GM19467 (cell line): ENCODE measurements around the gene JMJD6.
A peak's percentile ranks its signal among the peaks of the same experiment; 100 is the strongest.
"Not testable (repeated sequence)": the region's sequence is repeated elsewhere in the genome, so short reads cannot be mapped to it uniquely, and the experiment has no call there.

Source experiments
- ATAC-seq: cut with Tn5 transposase; IDR thresholded peaks from one replicate; pipeline ENCODE4 v1.9.1; 2021; ENCODE audit warnings: mild to moderate bottlenecking, moderate library complexity; ENCODE audit not compliant: unreplicated experiment

The JMJD6 gene

DNA sequence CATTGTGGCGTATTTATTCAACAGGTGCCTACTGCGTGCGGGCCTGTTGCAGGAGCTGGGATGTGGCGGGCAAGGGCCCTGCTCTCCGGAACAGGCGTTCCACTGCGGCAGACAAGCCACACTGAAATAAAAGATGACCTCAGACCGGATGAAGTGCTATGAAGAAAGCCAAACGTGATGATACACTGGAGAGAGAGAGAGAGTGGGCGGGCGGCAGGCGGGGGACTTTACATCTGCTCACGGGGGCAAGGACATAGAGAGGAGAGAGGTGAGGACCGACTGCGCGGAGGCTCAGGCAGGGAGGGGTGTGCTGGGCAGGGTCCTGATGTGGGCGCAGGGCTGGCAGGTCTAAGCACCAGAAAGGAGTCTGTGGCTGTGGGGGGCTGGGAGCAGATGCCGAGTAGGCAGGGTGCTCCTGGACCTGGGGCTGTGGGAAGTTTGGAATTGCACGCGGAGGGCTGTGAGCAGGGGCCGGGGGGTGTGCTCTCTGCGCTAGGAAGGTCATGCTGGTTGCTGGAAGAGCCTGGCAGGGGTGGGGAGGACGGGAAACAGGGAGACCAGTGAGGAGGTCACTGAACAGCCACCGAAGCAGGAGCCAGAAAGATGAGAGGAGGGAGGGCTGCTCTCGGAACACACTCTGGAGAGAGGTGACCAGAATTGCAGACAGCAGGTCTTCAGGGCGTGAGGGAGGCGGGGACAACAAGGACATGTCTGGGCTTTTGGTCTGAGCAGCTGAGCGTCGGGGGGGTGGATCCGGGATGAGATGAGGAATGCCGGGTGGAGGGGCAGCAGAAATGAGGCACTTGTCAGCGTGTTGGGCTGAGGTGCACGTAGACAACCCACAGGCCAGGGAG, 25.6 kb downstream of the JMJD6 start:
- no peak for ATAC-seq

DNA sequence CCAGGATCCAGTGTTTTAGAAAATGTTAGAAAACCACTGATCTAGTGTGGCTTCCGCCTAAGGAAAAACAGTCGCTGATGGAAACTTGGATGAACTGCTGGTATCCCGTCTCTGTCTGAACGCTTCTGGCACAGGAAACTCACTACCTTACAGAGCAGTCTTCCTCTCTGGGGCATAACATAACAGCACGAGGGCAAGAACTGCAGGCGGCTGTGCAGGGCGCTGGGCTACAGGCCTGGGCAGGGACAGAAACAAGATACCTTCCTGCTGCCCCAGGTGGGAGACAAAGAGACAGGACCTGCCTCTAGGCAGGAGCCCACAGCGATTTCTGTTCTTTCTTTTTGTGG, 26.2 kb downstream of the JMJD6 start:
- no peak for ATAC-seq

DNA sequence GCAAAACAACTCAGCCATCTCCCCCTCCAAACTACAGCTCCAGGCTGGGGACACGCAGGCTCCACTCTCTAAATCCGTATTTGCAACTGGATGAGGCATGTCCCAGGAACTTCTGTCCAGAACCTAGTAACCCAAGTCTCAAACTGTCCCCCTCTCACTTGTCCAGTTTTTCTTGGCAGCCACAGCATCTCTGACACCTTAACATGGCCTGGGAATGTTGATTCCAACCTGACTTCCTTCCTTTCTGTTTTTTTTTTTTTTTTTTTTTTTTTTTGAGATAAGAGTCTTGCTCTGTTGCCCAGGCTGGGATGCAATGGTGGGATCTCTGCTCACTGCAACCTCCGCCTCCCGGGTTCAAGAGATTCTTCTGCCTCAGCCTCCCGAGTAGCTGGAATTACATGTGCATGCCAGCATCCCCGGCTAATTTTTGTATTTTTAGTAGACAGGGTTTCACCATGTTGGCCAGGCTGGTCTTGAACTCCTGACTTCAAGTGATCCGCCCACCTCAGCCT, 27.9 kb downstream of the JMJD6 start:
- ATAC-seq: not testable (repeated sequence)

DNA sequence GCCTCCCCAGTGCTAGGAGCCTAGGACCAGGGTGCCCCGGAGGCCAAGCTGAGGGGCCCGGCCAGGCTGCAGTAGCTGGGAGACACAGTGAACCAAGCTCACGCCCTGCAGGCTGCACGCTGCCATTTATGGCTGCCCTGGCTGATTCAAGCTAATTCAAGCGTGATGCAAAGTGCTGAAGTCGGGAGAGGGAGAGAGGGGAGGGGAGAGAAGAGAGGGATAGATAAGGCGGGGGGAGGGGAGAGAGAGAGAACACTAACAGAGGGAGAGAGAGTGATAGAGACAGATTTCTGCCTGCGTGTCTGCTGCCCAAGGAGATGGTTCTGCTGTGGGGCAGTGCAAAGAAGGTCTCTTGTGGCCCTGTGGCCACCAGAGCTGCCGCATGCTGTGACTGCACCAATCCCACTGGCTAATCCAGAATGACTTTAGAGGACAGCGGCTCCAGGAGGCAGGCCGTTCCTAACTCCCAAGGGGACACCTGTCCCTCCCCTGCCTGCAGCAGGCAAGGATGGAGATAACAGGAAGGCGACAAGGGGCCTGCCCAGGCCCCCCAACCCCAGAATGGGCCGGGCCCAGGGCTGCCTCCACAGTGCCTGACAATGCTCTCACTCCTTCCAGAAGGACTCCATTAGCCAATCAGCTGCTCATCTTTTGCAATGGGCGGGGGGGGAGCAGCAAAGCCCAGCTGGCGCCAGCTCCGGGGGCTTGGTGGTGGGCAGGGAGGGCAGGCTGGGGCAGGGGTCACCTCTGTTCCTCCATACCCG, 28.5 kb downstream of the JMJD6 start:
- ATAC-seq: no peak

DNA sequence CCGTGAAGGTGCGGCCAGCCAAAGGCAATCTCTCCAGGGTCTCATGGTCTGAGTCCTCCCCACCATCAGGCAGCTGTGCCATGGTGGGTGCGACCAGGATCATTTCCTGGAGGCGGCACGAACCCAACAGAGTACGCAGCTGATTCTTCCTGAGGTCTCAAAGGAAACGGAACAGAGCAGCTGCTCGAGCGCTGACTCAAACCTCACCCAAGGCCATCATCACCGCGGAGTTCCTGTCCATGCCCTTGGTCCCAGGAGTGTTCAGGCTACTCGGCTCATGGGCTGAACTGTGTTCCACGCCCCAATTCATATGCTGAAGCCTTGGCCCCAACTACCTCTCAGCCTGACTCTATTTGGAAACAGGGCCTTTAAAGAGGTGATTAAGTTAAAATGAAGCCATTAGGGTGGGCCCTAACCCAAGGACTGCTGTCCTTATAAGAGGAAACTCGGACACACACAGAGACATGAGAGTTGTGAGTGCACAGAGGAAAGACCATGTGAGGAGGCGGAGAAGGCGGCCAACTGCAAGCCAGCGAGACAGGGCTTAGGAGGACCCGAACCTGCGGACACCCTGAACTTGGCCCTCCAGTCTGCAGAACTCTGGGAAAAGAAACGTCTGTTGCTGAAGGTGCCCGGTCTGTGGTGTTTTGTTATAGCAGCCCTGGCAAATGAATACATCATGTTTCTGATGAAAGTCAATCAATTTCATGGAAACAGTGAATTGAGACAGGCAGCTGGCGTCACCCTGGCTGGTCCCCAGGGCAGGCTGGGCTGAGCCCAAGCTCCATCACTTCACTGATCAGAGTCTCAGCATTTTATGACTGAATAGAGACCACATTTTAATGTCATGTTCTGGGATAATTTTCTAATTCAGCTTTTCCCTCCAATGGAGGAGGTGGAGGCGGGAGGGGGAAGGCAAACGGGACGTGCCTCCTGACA, 29.4 kb downstream of the JMJD6 start:
- ATAC-seq: peak; percentile 60

DNA sequence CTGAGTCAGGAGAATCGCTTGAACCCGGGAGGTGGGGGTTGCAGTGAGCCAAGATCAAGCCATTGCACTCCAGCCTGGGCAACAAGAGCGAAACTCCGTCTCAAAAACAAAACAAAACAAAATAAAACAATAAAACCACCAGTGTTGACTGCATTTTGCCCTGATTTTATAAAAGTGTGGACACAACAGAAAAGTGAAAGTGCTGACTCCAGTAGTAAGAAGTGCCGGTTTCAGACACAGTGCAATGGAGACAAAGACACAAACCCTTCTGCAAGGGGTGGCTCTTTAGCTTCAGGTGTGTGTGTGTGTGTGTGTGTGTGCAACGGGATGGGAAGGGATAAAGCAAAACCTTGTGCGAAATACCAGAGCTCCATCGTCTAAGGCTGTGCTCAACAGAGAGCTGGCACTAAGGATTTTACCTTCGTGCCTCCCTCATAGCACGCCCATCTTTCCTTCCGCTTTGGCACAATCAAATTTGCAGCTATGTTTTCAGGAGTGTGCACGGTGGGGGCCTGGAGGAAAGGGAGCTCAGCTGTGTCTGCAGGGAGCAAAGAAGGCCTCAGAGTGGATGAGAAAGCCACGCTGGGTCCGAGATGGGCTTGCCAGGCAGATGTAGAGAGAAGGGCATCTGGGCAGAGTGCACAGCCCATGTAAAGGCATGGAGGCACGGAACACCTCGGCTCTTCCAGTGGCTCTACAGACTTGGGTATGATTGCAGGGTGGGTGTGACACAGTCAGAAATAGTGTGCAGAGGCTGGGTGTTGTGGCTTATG, 31.2 kb downstream of the JMJD6 start:
- ATAC-seq: no peak

DNA sequence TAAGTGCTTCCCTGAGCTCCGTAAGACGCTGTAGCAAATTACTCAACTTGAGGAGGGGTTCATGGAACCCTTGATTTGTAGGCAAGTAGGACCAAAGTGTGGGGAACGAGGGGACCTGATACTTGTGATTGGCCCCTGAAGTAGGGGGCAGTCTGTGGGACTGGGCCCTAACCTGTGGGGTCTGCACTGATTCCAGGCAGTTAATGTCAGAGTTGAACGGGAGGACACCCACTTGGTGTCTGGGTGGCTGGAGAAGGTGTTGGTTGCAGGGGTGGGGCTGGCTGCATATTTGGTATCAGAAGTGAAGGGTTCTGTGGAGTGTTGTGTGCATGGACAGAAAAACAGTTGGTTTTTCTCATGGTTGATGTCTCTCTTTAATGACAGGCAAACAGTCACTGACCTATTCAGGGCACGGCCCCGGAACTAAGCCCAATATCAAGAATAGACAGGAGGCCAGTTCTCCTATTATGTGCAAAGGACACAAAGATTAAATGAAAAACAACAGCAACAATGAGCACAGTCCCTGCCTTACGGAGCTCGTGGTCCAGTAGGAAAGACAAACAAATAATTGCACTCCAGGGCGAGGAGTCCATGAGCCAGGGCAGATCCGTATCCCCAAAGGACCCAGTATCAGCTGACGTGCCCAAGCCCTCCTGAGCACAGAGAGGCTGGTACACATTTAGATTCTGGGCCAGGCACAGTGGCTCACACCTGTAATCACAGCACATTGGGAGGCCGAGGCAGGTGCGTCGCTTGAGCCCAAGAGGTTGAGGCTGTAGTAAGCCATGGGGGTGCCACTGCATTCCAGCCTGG, 34.8 kb downstream of the JMJD6 start:
- no peak for ATAC-seq

DNA sequence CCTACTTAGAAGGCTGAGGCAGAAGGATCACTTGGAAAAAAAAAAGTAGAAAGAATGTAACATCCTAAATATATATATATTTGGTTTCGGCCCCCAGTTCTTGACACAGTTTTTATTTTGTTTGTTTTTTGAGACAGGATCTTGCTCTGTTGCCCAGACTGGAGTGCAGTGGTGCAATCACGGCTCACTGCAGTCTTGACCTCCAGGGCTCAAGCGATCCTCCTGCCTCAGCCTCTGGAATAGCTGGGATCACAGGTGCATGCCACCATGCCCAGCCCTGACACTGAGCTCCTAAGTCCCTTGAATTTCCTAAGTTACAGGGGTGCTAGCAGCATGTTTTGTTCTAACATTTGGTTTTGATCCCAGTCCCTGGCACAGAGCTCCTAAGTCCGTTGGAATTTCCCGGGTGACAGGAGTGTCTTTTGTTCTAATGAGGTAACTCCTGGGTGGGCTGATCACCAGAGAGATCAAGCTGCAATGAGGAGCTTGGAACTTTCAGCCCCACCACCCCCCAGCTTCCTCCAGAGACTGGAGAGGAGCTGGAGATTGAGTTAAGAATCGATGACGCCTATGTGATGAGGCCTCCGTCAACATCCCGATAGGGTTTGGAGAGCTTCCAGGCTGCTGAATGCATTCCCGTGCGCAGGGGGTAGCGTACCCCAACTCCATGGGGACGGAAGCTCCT, 35.7 kb downstream of the JMJD6 start:
- ATAC-seq: no peak

DNA sequence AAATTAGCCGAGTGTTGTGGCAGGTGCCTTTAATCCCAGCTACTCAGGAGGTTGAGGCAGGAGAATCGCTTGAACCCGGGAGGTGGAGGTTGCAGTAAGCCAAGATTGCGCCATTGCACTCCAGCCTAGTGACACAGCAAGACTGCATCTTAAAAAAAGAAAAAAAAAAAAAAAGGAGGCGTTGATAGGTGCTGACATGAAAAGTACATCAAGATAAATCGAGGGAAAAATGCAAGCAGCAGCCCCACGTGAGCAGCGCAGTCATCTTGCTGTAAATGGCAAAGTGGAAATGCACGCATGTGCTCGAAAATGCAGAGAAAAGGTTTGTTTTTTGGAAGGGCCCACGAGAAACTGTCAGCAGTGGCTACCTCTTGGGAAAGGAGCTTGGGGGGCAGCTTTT, 36.5 kb downstream of the JMJD6 start:
- no peak for ATAC-seq

DNA sequence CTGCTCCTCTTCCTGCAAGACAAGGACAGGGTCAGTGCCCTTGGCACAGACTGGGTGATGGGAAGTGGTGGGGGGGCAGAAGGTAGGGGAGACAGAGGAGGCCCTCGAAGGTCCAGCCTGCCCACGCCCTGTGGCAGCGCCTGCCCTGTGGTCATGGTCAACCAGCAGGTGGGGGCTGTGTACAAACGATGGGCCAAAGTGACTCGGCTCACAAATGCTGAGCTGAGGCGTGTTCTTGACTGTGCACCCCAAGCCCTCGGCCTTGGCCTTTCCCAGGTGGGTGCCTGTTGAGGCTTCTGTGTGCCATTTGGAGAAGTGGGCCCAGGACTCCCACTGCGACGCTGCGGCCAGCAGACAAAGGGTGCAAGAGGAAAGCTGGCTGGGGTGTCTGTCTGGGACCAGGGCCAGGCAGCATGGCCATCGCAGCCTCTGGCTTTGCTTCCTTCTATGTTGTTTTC, 38.2 kb downstream of the JMJD6 start:
- ATAC-seq: no peak

DNA sequence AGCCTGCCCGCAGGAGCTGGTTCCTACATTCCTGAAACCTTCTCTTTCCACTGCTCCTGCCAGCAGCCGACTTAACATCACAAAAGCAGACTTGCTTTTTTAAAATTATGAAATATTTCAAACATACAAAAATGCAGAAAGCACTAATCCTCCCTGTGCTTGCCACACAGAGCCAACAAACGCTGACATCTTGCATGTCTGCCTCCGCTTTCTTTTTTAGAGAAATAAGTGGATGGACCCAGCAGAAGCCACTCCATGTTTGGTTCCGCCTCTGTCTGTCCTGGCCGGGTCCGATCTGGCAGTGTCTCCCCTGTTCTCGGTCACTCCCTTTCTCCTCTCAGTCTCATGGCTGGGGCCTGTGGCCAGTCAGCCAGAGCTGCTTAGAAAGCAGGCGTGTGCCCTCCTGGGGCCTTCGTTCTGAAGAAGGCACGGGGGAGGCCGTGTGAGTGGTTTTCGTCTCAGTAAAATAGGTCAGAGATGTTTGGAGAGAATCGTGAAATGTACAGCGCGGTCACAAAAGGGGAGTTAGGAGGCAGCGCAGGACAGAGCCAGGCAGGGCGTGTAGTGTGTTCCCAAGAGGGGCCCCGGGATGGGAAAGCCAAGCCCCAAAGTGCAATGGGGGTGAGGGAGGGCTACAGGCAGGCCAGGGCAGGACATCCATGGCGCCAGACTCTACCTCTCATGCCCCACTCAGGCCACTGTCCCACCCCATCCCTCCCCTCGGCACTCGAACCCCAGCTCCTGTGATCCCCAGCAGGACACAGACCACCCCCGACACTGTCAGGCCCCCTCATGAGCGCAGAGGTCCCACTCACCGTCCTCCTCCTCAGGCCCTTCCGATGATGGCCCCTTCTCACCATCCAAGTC, 38.9 kb downstream of the JMJD6 start:
- no peak for ATAC-seq

DNA sequence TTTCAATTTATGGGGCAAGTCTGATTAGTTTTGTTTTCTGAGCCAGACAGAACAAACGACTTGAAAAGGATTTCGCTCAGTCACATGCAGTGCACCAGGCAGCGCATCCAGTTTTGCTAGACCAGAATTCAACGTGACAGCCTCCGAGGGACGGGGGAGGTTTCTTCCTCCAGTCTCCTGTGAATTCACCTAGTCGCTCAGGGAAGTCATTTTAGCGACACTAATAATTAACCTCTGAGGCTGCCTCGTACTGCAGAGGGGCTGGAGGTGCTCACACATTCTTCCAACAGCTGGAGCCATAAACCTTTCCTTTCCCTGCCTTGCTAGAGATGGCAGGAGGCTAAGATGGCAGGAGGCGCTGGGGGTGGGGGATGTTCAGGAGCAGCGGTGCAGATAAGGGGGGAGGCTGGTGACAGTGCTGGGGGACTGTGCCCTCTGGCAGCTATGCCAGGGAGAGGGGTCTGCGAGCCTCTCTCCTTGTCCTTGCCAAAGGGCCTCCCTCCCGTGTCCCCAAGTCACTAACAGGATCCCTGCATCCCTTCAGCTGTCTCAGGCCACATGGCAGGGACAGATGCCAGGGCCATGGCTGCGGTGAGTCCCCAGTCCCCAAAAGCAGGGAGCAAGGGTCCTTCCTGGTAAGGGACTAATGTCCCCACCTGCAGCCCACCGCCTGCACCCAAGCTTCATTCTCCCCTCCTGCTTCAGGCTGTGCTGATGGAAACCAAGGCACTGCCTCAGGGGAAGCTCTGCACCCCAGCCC, 39.7 kb downstream of the JMJD6 start:
- no peak for ATAC-seq

DNA sequence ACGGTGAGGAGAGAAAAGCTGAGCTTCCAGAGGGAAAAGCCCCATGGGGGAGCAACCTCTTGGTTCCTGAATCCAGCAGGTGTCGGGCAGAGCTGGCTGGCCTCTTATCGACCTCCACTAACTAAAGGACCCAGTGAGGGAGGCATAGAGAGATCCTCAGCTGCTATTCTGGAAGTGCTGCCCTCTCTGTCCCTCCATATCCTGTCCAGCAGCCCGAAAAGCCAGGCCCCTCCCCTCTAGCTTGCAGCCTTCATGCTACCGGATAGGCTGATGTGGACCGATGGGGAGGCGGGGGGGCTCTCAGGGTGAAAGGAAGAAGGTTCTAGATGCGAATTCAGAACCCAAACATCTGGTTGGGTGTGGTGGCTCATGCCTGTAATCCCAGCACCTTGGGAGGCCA, 40.6 kb downstream of the JMJD6 start:
- no peak for ATAC-seq

DNA sequence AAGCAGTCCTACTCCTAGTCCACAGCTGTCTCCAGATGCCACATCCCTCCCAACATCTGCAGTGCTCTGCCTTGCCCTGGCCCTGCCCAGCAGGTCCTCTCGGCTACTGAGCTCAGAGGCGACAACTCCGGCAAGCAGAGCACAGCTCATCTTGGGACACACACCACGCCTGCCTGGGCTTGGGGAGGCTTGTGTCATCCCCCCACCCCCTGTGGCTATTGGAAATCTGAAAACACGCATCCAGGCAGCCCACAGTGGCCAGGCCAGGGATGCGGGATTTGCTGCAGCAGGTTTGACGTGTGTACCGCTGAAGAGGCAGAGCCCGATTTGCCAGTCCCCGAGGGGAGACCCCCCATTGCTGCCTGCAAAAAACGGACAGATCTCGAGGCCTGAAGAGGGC, 41.0 kb downstream of the JMJD6 start:
- no peak for ATAC-seq

DNA sequence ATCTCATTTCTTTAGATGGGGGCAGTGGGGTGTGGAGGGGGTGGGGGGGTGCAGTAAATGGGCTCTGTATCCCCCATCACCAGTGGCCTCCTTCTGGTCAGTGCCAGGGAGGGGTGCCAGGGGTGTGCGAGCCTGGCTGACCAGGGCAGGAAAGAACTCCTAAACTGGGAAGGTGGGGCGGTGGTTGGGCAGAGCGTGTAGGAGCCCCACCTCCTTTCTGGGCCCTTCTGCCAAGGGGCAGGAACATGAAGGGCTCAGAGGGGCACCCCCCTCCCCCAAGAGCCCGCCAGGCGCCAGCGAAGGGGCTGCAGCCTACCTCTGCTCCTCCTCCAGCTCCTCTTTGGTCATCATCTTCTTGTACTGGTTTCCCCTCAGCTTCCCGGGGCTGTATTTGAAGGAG, 41.6 kb downstream of the JMJD6 start:
- no peak for ATAC-seq

DNA sequence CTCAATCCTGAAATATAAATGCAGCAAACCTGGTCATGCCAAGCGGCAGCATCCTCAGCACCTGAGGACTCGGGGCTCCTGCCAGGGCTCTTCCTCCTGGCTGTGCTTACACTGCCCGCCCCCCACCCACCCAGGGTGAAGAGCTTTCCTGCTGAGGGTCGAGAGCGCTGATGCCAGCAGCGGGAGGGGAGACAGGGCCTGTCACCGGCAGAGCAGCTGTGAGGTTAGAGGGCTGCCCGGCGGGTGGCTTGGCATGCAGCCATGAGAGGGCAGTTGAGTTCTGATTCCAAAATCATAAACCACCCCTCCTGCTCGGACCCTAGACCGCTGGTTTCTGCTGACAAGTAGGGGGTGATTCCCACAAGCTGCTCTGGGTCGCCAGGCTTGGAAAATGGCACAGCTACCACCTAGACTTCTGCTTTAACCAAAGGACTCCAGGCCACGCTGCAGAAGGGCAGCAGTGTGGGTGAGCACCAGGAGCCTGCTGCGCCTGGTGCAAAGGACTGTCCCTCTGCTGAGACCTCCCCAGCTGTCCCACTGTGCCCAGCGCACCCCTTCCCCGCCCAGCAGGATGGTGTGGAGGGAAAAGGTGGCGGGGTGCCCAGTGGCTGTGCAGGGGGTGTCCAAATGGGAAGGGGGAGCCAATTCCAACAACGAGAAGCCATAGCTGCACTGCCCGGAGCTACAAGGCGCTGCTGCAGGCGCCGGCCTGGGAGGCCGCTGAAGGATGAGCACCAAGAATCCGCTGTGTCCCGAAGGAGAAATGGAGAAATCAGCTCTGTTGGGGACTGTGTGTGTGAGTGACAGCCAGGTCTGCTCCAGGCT, 42.3 kb downstream of the JMJD6 start:
- ATAC-seq: no peak
